Stimulated activated CD8-positive, alpha-beta memory T cell treated with anti-CD3 and anti-CD28 coated beads, Interleukin-12 subunit alpha, Interleukin-12 subunit beta, amount 100 ng/mL, for 24 hours (primary cell): Measurements from ENCODE around the gene PLEKHG3.

ENCODE experiments used
- DNase-seq: peaks from one replicate; pipeline ENCODE4 v3.0.0-alpha.2; 2020; ENCODE audit errors: extremely low read depth

Gene PLEKHG3

GRCh38 chr14:64707661-64708060 lies 3.4 kb downstream of the PLEKHG3 start:
- no peak for DNase-seq

GRCh38 chr14:64708148-64709004 lies 4.2 kb downstream of the PLEKHG3 start:
- no peak for DNase-seq

GRCh38 chr14:64709126-64709525 lies 4.9 kb downstream of the PLEKHG3 start:
- DNase-seq = no peak

- no peak for DNase-seq
These were observed 6.8 kb downstream of the PLEKHG3 start for GRCh38 chr14:64711039-64711438.

- no peak for DNase-seq
These were observed 9.5 kb downstream of the PLEKHG3 start for GRCh38 chr14:64713677-64714076.

GRCh38 chr14:64714432-64715025 lies 10.3 kb downstream of the PLEKHG3 start:
- no peak for DNase-seq

GRCh38 chr14:64715146-64715627 lies 11.0 kb downstream of the PLEKHG3 start:
- no peak for DNase-seq

- no peak for DNase-seq
These were observed 11.6 kb downstream of the PLEKHG3 start for GRCh38 chr14:64715628-64716412.

GRCh38 chr14:64717870-64718269 lies 13.6 kb downstream of the PLEKHG3 start:
- DNase-seq = no peak

- no peak for DNase-seq
These were observed 14.5 kb downstream of the PLEKHG3 start for GRCh38 chr14:64718762-64719161.

- DNase-seq = no peak
These were observed 15.4 kb downstream of the PLEKHG3 start for GRCh38 chr14:64719601-64720000.

- no peak for DNase-seq
These were observed 15.9 kb downstream of the PLEKHG3 start for GRCh38 chr14:64720131-64720576.

- DNase-seq = no peak
These were observed 17.2 kb downstream of the PLEKHG3 start for GRCh38 chr14:64721391-64721791.

GRCh38 chr14:64721899-64722298 lies 17.7 kb downstream of the PLEKHG3 start:
- DNase-seq = no peak

- DNase-seq = no peak
These were observed 18.7 kb downstream of the PLEKHG3 start for GRCh38 chr14:64722842-64723447.

GRCh38 chr14:64723691-64724577 lies 19.7 kb downstream of the PLEKHG3 start:
- no peak for DNase-seq

GRCh38 chr14:64724578-64724930 lies 20.3 kb downstream of the PLEKHG3 start:
- DNase-seq = no peak

GRCh38 chr14:64725261-64725815 lies 21.1 kb downstream of the PLEKHG3 start:
- no peak for DNase-seq

- DNase-seq = no peak
These were observed 21.8 kb downstream of the PLEKHG3 start for GRCh38 chr14:64725879-64726584.

GRCh38 chr14:64726585-64726890 lies 22.3 kb downstream of the PLEKHG3 start:
- DNase-seq = no peak
